RPMI8226 (cell line): ENCODE measurements around the gene GZMH.
"Not testable (repeated sequence)": the region's sequence is repeated elsewhere in the genome, so short reads cannot be mapped to it uniquely, and the experiment has no call there.

Source experiments
- DNase-seq: peaks from one replicate; pipeline ENCODE4 v3.0.0-alpha.2; 2015

GZMH gene

GRCh38 chr14:24591004-24591403 lies 18.5 kb downstream of the GZMH start:
- not testable (repeated sequence) for DNase-seq

- not testable (repeated sequence) for DNase-seq
Observed at GRCh38 chr14:24584402-24584801, 25.1 kb downstream of the GZMH start.

GRCh38 chr14:24578558-24578957 lies 30.9 kb downstream of the GZMH start:
- no peak for DNase-seq

GRCh38 chr14:24576771-24577170 lies 32.7 kb downstream of the GZMH start:
- DNase-seq = no peak

GRCh38 chr14:24576182-24576581 lies 33.3 kb downstream of the GZMH start, which contains the start of gene CTSG:
Gene CTSG, minus strand, starts transcription at chr14:24576250. Its CDS starts 27 bp downstream, at chr14:24576223.
- no peak for DNase-seq

GRCh38 chr14:24574206-24574774 lies 35.2 kb downstream of the GZMH start:
- no peak for DNase-seq

- DNase-seq = no peak
Observed at GRCh38 chr14:24566318-24566717, 43.2 kb downstream of the GZMH start.

GRCh38 chr14:24565766-24566165 lies 43.7 kb downstream of the GZMH start:
- no peak for DNase-seq

GRCh38 chr14:24563505-24563904 lies 46.0 kb downstream of the GZMH start:
- DNase-seq = no peak

GRCh38 chr14:24556756-24557155 lies 52.7 kb downstream of the GZMH start:
- peak; percentile 2 for DNase-seq
